ENCODE measurements around the gene AP2M1.
"Not testable (repeated sequence)": the region's sequence is repeated elsewhere in the genome, so short reads cannot be mapped to it uniquely, and the experiment has no call there.

AP2M1 gene

DNA sequence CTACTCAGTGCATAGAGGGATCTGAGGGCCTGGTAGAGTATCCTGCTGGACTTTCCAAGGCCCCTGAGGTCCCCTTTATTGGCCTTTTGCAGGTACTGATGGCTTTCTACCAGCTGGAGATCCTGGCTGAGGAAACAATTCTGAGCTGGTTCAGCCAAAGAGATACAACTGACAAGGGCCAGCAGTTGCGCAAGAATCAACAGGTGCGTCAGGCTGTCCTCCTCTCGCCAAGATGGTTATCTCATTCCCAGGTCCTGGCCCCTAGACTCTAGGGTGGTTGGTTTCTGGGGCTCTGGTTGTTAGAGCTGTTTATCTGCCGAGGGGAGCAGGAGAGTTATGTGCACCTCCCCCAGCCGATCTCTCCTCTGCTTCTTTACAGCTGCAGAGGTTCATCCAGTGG, 30.1 kb upstream of the AP2M1 start:
- DNase-seq (ENCODE audit: low spot score): no peak
- peak overlapping the region; percentile 54 for H3K27ac ChIP-seq
- ChIA-PET POLR2A (ENCODE audit: low non-redundant PET) (interaction anchor here (0.6 kb wide), 1 partner anchor 125 kb away, joined by 4 read pairs; no protein-coding TSS in a partner anchor), CTCF (interaction anchor here (0.6 to 3.8 kb wide), 11 partner anchors 9 to 892 kb away, joined by 3 to 40 read pairs (median 4); partner anchors contain the start of genes EEF1AKMT4 and EIF2B5)
- TF ChIP-seq CTCF (conservative IDR thresholded peaks at IDR 0.05; ENCODE audit: low read depth): no peak

DNA sequence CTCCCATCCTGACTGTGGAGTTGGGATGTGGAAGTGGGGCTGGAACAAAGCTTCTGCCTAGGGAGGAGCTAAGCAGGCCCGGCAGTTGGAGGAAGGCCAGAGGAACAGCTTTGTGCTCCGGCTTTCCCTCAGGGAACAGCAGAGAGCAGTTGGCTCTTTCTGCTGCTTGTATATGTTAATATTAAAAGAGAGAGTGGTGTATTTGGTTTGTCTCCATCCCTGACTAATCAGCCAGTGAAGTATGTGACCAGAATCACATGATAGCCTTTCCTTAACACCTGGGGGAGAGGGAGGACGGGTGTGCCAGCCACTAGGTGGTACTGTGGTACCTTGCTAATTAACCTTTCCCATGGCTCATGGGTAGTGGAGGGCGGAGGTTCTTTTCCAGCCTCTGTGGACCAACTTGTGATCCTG, 29.5 kb upstream of the AP2M1 start:
- CTCF ChIA-PET: interaction anchor here (0.6 to 3.8 kb wide), 12 partner anchors 10 to 273 kb away, joined by 3 to 40 read pairs (median 4); partner anchors contain the start of genes EEF1AKMT4 and EIF2B5
- POLR2A ChIA-PET (ENCODE audit: low non-redundant PET): no interaction called here
- peak; percentile 82 for DNase-seq (ENCODE audit: low spot score)

DNA sequence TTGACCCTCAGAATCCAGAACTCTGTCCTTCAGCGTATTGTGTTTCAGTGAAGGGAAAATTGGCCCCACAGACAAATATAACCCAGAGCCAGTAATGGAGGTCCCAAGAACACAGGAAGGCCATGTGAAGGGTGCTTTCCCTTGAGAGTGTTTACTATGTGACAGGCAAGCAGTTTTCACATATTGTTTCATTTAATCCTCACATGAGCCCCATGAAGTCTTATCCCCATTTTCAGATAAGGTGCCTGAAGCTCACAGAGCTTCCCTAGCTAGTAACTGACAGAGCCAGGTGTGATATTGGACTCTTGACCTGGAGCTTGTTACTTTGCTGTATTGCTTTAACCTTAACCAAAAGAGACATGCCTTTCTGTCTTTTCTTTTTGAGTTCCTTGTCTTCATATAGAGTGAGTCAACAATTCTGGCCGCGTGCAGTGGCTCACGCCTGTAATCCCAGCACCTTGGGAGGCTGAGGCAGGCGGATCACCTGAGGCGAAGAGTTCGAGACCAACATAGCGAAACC, 28.8 kb upstream of the AP2M1 start:
- ChIA-PET CTCF (interaction anchor here (0.6 to 3.8 kb wide), 8 partner anchors 11 to 348 kb away, joined by 3 to 40 read pairs (median 5); partner anchors contain the start of gene EIF2B5), POLR2A (ENCODE audit: low non-redundant PET) (no interaction called here)
- no peak for TF ChIP-seq CTCF (conservative IDR thresholded peaks at IDR 0.05; ENCODE audit: low read depth)
- no peak overlapping the region for H3K27ac ChIP-seq
- DNase-seq (ENCODE audit: low spot score): no peak

More for the DNA sequence above, 29.5 kb upstream of the AP2M1 start:
- peak; percentile 54 for TF ChIP-seq CTCF (conservative IDR thresholded peaks at IDR 0.05; ENCODE audit: low read depth)
- H3K27ac ChIP-seq: peak overlapping the region; percentile 54

- ChIA-PET POLR2A (ENCODE audit: low non-redundant PET) (no interaction called here), CTCF (no interaction called here)
- DNase-seq (ENCODE audit: low spot score): no peak
- no peak overlapping the region for H3K27ac ChIP-seq
- TF ChIP-seq CTCF (conservative IDR thresholded peaks at IDR 0.05; ENCODE audit: low read depth): no peak
Observed at GRCh38 chr3:184148076-184148475, 26.6 kb upstream of the AP2M1 start.

DNA sequence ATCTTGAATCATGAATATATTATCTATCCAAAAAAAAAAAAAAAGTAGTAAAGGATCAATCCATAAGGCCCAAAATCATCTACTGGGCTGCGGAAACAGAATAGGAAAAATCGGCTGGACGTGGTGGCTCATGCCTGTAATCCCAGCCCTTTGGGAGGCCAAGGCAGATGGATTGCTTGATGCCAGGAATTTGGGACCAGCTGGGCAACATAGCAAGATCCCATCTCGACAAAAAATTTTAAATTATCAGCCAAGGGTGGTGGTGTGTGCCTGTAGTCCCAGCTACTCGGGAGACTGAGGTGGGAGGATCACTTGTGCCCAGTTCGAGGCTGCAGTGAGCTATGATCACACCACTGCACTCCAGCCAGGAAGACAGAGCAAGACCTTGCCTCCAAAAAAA, 25.5 kb upstream of the AP2M1 start:
- ChIA-PET CTCF (interaction anchor here (0.6 kb wide), 1 partner anchor 92 kb away, joined by 3 read pairs; no protein-coding TSS in a partner anchor), POLR2A (ENCODE audit: low non-redundant PET) (no interaction called here)
- H3K27ac ChIP-seq: no peak overlapping the region
- DNase-seq (ENCODE audit: low spot score): no peak
- no peak for TF ChIP-seq CTCF (conservative IDR thresholded peaks at IDR 0.05; ENCODE audit: low read depth)

DNA sequence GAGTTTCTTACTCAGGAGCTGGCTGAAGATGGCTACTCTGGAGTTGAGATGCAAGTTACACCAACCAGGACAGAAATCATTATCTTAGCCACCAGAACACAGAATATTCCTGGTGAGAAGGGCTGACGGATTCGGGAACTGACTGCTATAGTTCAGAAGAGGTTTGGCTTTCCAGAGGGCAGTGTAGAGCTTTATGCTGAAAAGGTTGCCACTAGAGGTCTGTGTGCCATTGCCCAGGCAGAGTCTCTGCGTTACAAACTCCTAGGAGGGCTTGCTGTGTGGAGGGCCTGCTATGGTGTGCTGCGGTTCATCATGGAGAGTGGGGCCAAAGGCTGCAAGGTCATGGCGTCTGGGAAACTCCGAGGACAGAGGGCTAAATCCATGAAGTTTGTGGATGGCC, 24.9 kb upstream of the AP2M1 start:
- CTCF ChIA-PET: interaction anchor here (0.8 kb wide), 1 partner anchor 92 kb away, joined by 3 read pairs; no protein-coding TSS in a partner anchor
- POLR2A ChIA-PET (ENCODE audit: low non-redundant PET); DNase-seq (ENCODE audit: low spot score); H3K27ac ChIP-seq: not testable (repeated sequence)

- ChIA-PET CTCF (interaction anchor here (0.6 kb wide), 1 partner anchor 153 kb away, joined by 3 read pairs; no protein-coding TSS in a partner anchor), POLR2A (ENCODE audit: low non-redundant PET) (no interaction called here)
- peak; percentile 60 for DNase-seq (ENCODE audit: low spot score)
- peak within 1 kb of the TSS; percentile 95 for H3K27ac ChIP-seq
- no peak for TF ChIP-seq CTCF (conservative IDR thresholded peaks at IDR 0.05; ENCODE audit: low read depth)
Observed at GRCh38 chr3:184154885-184155643, 19.6 kb upstream of the AP2M1 start, which contains the start of gene DVL3. TSS of gene DVL3 (plus strand) at chr3:184155377. CDS start at chr3:184155636, 259 bp downstream.

All from RWPE1 (cell line).